Measurements from ENCODE around the gene HOXC6. TPM values are rescaled to one million over a fixed set of nuclear protein-coding genes. Genes with fewer than 3 reads are reported as not detected.

The HOXC6 gene
- total and polyA plus RNA-seq, 9 of the 15 experiments (the other 6 are each of a cell fraction or from before 2014, with no cell fraction given), result 0.06 to 4.0 (median 1.4) TPM

- TF ChIP-seq ZNF407 (IDR thresholded peaks at IDR 0.05; ENCODE audit: low read depth) (no peak), RERE (CRISPR knock-in tag; IDR thresholded peaks at IDR 0.05; ENCODE audit: borderline replicate concordance) (no peak), NELFE (IDR thresholded peaks at IDR 0.05; ENCODE audit: insufficient read depth, insufficient read length) (no peak), BRD9 (IDR thresholded peaks at IDR 0.05; ENCODE audit: low read depth, partially characterized antibody) (no peak), NONO (IDR thresholded peaks at IDR 0.05; ENCODE audit: low read depth in 2 of 2, low read length in 1 of 2) (no peak)
Observed at GRCh38 chr12:54068418-54069070, 40.3 kb downstream of the HOXC6 start (continued).
